GM23338 (cell line): ENCODE results near the gene THRB.

ENCODE experiments used
- EZH2 ChIP-seq: fragments of 200-600 bp; sonication (generic); IDR thresholded peaks from one replicate; pipeline ENCODE4 v1.8.0; 2017; ENCODE audit warnings: antibody characterized with exemption, mild to moderate bottlenecking, low read depth; ENCODE audit not compliant: unreplicated experiment
- EZH2phosphoT487 ChIP-seq: fragments of 200-600 bp; sonication (generic); IDR thresholded peaks from one replicate; pipeline ENCODE4 v1.8.1; 2018; ENCODE audit warnings: antibody characterized with exemption; ENCODE audit not compliant: unreplicated experiment
- TF ChIP-seq, protein P1 (sequence below), 2 experiments: fragments of 200-600 bp in 1 of 2; sonication (generic) in 1 of 2; conservative IDR thresholded peaks; 2 replicates each; pipeline versions ENCODE4 v1.5.1 to v1.6.1; 2016 to 2017; ENCODE audit warnings: antibody characterized with exemption in 2 of 2, low read depth in 2 of 2, mild to moderate bottlenecking in 2 of 2, moderate library complexity in 1 of 2
- TF ChIP-seq, protein P2 (sequence below): IDR thresholded peaks from one replicate; pipeline ENCODE4 v1.6.1; 2018; ENCODE audit warnings: antibody characterized with exemption; ENCODE audit not compliant: unreplicated experiment

DNA sequence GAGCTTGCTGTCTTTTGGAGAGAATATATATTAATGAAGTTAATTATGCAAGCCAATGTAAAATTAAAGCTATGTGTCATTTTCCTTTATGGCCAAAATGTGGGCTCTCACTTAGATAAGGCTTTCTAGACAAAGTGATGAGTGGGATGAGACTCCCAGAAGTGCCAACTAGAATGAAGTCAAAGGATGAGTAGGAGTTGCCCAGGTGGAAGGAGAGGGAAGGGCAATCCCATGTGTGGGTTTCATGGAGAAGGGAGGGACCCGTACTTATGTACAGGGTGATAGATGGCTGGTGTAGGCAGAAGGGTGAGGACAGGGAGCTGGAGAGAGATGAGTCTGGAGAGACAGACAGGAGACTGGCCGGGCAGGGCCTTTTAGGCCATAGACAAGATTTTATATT is 239.2 kb downstream of the THRB start:
- TF ChIP-seq, protein P1, sequence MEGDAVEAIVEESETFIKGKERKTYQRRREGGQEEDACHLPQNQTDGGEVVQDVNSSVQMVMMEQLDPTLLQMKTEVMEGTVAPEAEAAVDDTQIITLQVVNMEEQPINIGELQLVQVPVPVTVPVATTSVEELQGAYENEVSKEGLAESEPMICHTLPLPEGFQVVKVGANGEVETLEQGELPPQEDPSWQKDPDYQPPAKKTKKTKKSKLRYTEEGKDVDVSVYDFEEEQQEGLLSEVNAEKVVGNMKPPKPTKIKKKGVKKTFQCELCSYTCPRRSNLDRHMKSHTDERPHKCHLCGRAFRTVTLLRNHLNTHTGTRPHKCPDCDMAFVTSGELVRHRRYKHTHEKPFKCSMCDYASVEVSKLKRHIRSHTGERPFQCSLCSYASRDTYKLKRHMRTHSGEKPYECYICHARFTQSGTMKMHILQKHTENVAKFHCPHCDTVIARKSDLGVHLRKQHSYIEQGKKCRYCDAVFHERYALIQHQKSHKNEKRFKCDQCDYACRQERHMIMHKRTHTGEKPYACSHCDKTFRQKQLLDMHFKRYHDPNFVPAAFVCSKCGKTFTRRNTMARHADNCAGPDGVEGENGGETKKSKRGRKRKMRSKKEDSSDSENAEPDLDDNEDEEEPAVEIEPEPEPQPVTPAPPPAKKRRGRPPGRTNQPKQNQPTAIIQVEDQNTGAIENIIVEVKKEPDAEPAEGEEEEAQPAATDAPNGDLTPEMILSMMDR (conservative IDR thresholded peaks at IDR 0.05; ENCODE audit: low read depth in 2 of 2) = no peak
- TF ChIP-seq EZH2 (no peak), EZH2phosphoT487 (no peak)
- TF ChIP-seq, protein P2, sequence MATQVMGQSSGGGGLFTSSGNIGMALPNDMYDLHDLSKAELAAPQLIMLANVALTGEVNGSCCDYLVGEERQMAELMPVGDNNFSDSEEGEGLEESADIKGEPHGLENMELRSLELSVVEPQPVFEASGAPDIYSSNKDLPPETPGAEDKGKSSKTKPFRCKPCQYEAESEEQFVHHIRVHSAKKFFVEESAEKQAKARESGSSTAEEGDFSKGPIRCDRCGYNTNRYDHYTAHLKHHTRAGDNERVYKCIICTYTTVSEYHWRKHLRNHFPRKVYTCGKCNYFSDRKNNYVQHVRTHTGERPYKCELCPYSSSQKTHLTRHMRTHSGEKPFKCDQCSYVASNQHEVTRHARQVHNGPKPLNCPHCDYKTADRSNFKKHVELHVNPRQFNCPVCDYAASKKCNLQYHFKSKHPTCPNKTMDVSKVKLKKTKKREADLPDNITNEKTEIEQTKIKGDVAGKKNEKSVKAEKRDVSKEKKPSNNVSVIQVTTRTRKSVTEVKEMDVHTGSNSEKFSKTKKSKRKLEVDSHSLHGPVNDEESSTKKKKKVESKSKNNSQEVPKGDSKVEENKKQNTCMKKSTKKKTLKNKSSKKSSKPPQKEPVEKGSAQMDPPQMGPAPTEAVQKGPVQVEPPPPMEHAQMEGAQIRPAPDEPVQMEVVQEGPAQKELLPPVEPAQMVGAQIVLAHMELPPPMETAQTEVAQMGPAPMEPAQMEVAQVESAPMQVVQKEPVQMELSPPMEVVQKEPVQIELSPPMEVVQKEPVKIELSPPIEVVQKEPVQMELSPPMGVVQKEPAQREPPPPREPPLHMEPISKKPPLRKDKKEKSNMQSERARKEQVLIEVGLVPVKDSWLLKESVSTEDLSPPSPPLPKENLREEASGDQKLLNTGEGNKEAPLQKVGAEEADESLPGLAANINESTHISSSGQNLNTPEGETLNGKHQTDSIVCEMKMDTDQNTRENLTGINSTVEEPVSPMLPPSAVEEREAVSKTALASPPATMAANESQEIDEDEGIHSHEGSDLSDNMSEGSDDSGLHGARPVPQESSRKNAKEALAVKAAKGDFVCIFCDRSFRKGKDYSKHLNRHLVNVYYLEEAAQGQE = no peak
